T-cell (primary cell): ENCODE data around the gene DYNC1LI2. TPM values are rescaled to one million over a fixed set of nuclear protein-coding genes. Genes with fewer than 3 reads are reported as not detected.

Source experiments
- ATAC-seq, 4 experiments: fragments of 200-7000 bp in 3 of 4; fragments of 150-1000 bp in 1 of 4; cut with Tn5 transposase; replicated peaks in 1 of 4; 1 replicate in 3 of 4; 2 replicates in 1 of 4; pipeline ENCODE4 v1.10.0; 2021; ENCODE audit warnings: moderate library complexity in 3 of 4, mild to moderate bottlenecking in 2 of 4, moderate number of reproducible peaks in 1 of 4
- CTCF ChIA-PET, 2 donors: fragments of 300-600 bp; sonication (Branson Sonifier 250); formaldehyde crosslinking; loops; one replicate each; lab custom pipeline; 2022; ENCODE audit warnings: antibody characterized with exemption in 2 of 2; lab: Charles Lee
- POLR2A ChIA-PET, 2 donors: fragments of 300-600 bp; sonication (Branson Sonifier 250); formaldehyde crosslinking; loops; one replicate each; lab custom pipeline; 2022; ENCODE audit warnings: antibody characterized with exemption in 2 of 2; lab: Charles Lee
- DNase-seq, 35 experiments: peaks; one replicate each; pipeline versions ENCODE4 v3.0.0 to v3.0.0-alpha.2; 2013 to 2023
- H3K27ac ChIP-seq: one replicate; pipeline ENCODE4 v1.5.1; 2013; ENCODE audit warnings: low read length
- H3K27me3 ChIP-seq, 2 experiments: replicated peaks in 1 of 2; 1 replicate in 1 of 2; 2 replicates in 1 of 2; pipeline versions ENCODE4 v1.6.1 to v1.7.0; 2013; ENCODE audit warnings: low read length in 1 of 2, mixed read lengths in 1 of 2; ENCODE audit not compliant: control insufficient read depth in 2 of 2, insufficient read depth in 2 of 2; ENCODE audit errors: extremely low read depth in 1 of 2
- H3K36me3 ChIP-seq, 2 donors: 1 replicate in 1 of 2; 2 replicates in 1 of 2; pipeline versions ENCODE4 v1.6.1 to v1.7.0; 2013; ENCODE audit warnings: low read length in 1 of 2; ENCODE audit not compliant: control insufficient read depth in 2 of 2, insufficient read depth in 1 of 2; ENCODE audit errors: extremely low read depth in 1 of 2
- H3K4me1 ChIP-seq, 2 experiments: 1 replicate in 1 of 2; 2 replicates in 1 of 2; pipeline versions ENCODE4 v1.6.1 to v1.7.0; 2013; ENCODE audit warnings: low read length in 2 of 2, mixed read lengths in 1 of 2; ENCODE audit not compliant: insufficient read depth in 2 of 2, control insufficient read depth in 1 of 2; ENCODE audit errors: extremely low read depth in 1 of 2
- H3K4me3 ChIP-seq, 2 donors: 1 replicate in 1 of 2; 2 replicates in 1 of 2; pipeline versions ENCODE4 v1.5.1 to v1.7.0; 2013; ENCODE audit warnings: mild to moderate bottlenecking in 2 of 2, low read length in 1 of 2, moderate library complexity in 1 of 2; ENCODE audit not compliant: control insufficient read depth in 1 of 2; ENCODE audit errors: extremely low read depth in 1 of 2
- H3K9me3 ChIP-seq: 2 replicates; pipeline ENCODE4 v1.7.0; 2013
- H3K27ac Mint-ChIP-seq, 2 donors: one replicate each; pipeline ENCODE4 v1.8.0; 2020 to 2021; ENCODE audit warnings: mild to moderate bottlenecking in 2 of 2, mixed read lengths in 2 of 2
- H3K27me3 Mint-ChIP-seq, 2 donors: one replicate each; pipeline ENCODE4 v1.8.0; 2021 to 2022; ENCODE audit warnings: mixed read lengths in 2 of 2
- H3K36me3 Mint-ChIP-seq: one replicate; pipeline ENCODE4 v1.8.0; 2021; ENCODE audit warnings: mixed read lengths
- H3K4me1 Mint-ChIP-seq, 3 donors: one replicate each; pipeline ENCODE4 v1.8.0; 2020 to 2022; ENCODE audit warnings: mixed read lengths in 3 of 3, mild to moderate bottlenecking in 1 of 3
- H3K4me3 Mint-ChIP-seq, 3 donors: one replicate each; pipeline ENCODE4 v1.8.0; 2020 to 2022; ENCODE audit warnings: mild to moderate bottlenecking in 3 of 3, mixed read lengths in 3 of 3, moderate library complexity in 3 of 3
- H3K9me3 Mint-ChIP-seq, 3 donors: one replicate each; pipeline ENCODE4 v1.8.0; 2020 to 2022; ENCODE audit warnings: mixed read lengths in 3 of 3
- WGBS: methylation state at CpG from one replicate; pipeline ENCODE4 v1.1.5; 2013; ENCODE audit warnings: missing lambda C conversion rate; ENCODE audit not compliant: insufficient coverage; 5-methylcytosine and 5-hydroxymethylcytosine counted together
- total RNA-seq, 35 experiments: library from RNA in 6 of 35; stranded (reverse) in 6 of 35; fragments of 120-200 nt in 1 of 35; gene quantifications; one replicate each; pipeline versions ENCODE4 v1.2.1 to v1.2.4 and lab custom pipeline; 2013 to 2026

DYNC1LI2 gene
- total RNA-seq, 5 donors from 2014 or later (not counting 1 experiment from before 2014, with no cell fraction given) = 69.9 to 92.1 (median 81.3) TPM

DNA sequence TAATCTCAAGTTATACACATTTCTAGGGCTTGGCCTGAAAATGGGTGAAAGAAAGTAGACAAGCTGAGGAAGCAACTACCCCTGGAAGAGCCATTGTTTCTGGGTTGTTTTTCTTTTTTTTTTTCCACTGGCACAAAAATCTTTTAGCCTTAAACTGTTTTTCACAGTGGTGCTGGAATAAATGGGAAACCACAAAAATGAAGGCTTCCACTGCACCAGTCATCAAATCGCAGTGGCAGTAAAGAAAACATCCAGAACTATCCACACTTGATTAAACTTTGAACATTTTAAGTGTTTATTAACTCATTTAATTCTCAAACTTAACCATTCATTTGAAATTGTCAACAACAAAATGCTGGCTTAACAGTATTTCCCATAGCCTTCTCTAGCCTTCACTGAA lies 69.1 kb downstream of the DYNC1LI2 start:
- no peak overlapping the region for H3K27ac Mint-ChIP-seq
- ChIA-PET POLR2A (interaction anchor here in 1 of 2 donors (0.7 kb wide), 1 partner anchor 238 kb away, joined by 3 read pairs; no protein-coding TSS in a partner anchor), CTCF (no interaction called here)

DNA sequence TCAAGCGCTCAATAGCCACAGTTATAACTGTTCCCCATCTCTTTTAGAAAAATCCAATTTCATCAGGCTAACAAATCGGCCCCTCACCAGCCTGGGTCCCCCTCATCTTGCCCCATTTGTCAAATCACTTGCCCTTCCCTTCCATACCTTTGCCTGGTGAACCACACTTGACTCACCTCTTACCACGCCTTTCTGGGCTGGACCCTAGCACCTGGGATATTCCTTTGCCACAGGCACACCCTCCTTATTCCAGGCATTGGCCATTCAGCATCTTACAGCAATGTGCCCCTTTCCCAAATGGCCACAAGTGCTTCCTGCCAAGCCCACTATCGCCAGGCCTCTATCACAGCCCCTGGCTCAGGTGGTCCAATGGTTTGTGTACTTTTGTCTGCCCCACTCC lies 69.7 kb downstream of the DYNC1LI2 start:
- H3K4me1 Mint-ChIP-seq = no peaks in the 10 kb centered on the region
- CTCF ChIA-PET = no interaction called here

More for the DNA sequence above, 69.1 kb downstream of the DYNC1LI2 start:
- ATAC-seq (no peak), DNase-seq (no peak)
- Histone ChIP-seq H3K4me1 (no peaks in the 10 kb centered on the region), H3K4me3 (no peak overlapping the region), H3K27me3 (no peaks in the 10 kb centered on the region), H3K9me3 (no peaks in the 10 kb centered on the region), H3K36me3 (no peaks in the 10 kb centered on the region), H3K27ac (no peak overlapping the region)
- H3K4me3 Mint-ChIP-seq = no peak overlapping the region
- WGBS = 60% methylated on average over 1 of the region's 1 CpG
- no peaks in the 10 kb centered on the region for H3K36me3 Mint-ChIP-seq
- no peaks in the 10 kb centered on the region for H3K27me3 Mint-ChIP-seq
- no peaks in the 10 kb centered on the region for H3K9me3 Mint-ChIP-seq
- no peaks in the 10 kb centered on the region for H3K4me1 Mint-ChIP-seq

DNA sequence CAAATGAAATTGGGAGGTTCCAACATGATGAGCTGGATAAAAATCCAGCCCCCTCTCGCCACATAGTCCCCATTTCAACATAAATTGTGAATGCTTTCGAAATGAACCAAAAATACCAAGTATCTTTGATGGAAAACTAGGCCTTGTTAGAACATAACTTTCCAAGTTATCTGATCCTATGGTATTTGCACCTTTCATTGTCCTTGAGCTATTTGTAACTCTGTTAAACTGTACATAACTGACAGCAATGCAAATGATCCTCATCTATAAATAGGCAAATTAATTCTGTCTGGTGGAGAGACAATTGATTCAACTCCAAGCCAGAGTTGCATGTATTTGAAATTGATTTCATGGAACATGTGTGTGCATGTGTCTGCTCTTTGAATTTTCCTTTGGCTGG lies 73.1 kb downstream of the DYNC1LI2 start:
- no peaks in the 10 kb centered on the region for H3K4me1 Mint-ChIP-seq
- Histone ChIP-seq H3K9me3 (no peaks in the 10 kb centered on the region), H3K4me3 (no peak overlapping the region), H3K27me3 (no peaks in the 10 kb centered on the region), H3K4me1 (no peaks in the 10 kb centered on the region), H3K36me3 (no peaks in the 10 kb centered on the region), H3K27ac (no peak overlapping the region)
- H3K27ac Mint-ChIP-seq = no peak overlapping the region
- no CpG with 5 or more reads among the region's 2 CpGs for WGBS
- CTCF ChIA-PET = no interaction called here
- no peaks in the 10 kb centered on the region for H3K27me3 Mint-ChIP-seq
- H3K9me3 Mint-ChIP-seq = no peaks in the 10 kb centered on the region
- H3K36me3 Mint-ChIP-seq = no peaks in the 10 kb centered on the region
- no peak overlapping the region for H3K4me3 Mint-ChIP-seq
- POLR2A ChIA-PET = no interaction called here
- no peak for DNase-seq
- ATAC-seq = no peak

More for the DNA sequence above, 69.7 kb downstream of the DYNC1LI2 start:
- DNase-seq = no peak
- no peaks in the 10 kb centered on the region for H3K4me1 ChIP-seq
- ATAC-seq = no peak
- Mint-ChIP-seq H3K27me3 (no peaks in the 10 kb centered on the region), H3K36me3 (no peaks in the 10 kb centered on the region), H3K9me3 (no peaks in the 10 kb centered on the region), H3K27ac (no peak overlapping the region), H3K4me3 (no peak overlapping the region)
- no peaks in the 10 kb centered on the region for H3K27me3 ChIP-seq
- H3K9me3 ChIP-seq = no peaks in the 10 kb centered on the region
- WGBS = 50% methylated on average over 1 of the region's 4 CpGs
- H3K27ac ChIP-seq = no peak overlapping the region
- POLR2A ChIA-PET = no interaction called here
- H3K4me3 ChIP-seq = no peak overlapping the region
- no peaks in the 10 kb centered on the region for H3K36me3 ChIP-seq

DNA sequence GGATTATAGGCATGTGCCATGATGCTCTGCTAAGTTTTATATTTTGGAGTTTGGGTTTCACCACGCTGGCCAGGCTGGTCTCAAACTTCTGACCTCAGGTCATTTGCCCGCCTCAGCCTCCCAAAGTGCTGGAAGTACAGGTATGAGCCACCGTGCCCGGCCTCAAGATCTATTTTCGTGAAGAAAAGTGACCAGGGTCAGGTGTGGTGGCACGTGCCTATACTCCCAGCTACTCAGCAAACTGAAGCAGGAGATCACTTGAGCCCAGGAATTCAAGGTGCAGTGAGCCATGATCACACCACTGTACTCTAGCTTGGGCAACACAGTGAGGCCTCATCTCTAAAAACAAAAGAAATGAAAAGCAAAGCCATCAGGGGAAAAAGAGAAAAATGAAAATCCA lies 73.6 kb downstream of the DYNC1LI2 start:
- Histone ChIP-seq H3K9me3 (no peaks in the 10 kb centered on the region), H3K36me3 (no peaks in the 10 kb centered on the region), H3K27ac (no peak overlapping the region), H3K4me1 (no peaks in the 10 kb centered on the region), H3K4me3 (no peak overlapping the region), H3K27me3 (no peaks in the 10 kb centered on the region)
- WGBS = 92% methylated on average over 6 of the region's 6 CpGs
- H3K27ac Mint-ChIP-seq = no peak overlapping the region
- no peak overlapping the region for H3K4me3 Mint-ChIP-seq
- no peaks in the 10 kb centered on the region for H3K36me3 Mint-ChIP-seq
- H3K27me3 Mint-ChIP-seq = no peaks in the 10 kb centered on the region
- POLR2A ChIA-PET = no interaction called here
- no peak for DNase-seq
- no peak for ATAC-seq
- H3K4me1 Mint-ChIP-seq = no peaks in the 10 kb centered on the region
- CTCF ChIA-PET = no interaction called here
- no peaks in the 10 kb centered on the region for H3K9me3 Mint-ChIP-seq

DNA sequence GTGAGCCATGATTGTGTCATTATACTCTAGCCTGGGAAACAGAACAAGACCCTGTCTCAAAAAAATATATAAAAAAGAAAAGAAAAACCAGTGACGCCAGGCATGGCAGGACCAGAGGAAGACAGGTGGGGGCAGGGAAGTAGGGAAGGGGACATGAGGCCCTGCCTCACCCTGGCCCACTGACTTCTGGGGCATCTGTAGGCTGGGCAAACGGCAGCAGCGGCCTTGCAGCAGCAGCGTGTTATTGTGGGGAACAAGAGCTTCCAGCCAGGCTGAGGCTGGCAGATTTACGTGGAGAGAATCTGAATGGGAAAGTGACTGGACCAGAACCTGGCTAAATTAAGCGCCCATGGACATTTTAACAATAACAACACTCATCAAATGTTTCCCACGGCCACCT lies 74.2 kb downstream of the DYNC1LI2 start:
- Histone ChIP-seq H3K4me3 (no peak overlapping the region), H3K4me1 (no peaks in the 10 kb centered on the region), H3K36me3 (no peaks in the 10 kb centered on the region), H3K27me3 (no peaks in the 10 kb centered on the region), H3K9me3 (no peaks in the 10 kb centered on the region), H3K27ac (no peak overlapping the region)
- Mint-ChIP-seq H3K9me3 (no peaks in the 10 kb centered on the region), H3K4me3 (no peak overlapping the region), H3K4me1 (no peaks in the 10 kb centered on the region), H3K36me3 (no peaks in the 10 kb centered on the region), H3K27me3 (no peaks in the 10 kb centered on the region), H3K27ac (no peak overlapping the region)
- POLR2A ChIA-PET = no interaction called here
- ATAC-seq (no peak), DNase-seq (no peak)
- WGBS = 79% methylated on average over 4 of the region's 7 CpGs
- CTCF ChIA-PET = no interaction called here

DNA sequence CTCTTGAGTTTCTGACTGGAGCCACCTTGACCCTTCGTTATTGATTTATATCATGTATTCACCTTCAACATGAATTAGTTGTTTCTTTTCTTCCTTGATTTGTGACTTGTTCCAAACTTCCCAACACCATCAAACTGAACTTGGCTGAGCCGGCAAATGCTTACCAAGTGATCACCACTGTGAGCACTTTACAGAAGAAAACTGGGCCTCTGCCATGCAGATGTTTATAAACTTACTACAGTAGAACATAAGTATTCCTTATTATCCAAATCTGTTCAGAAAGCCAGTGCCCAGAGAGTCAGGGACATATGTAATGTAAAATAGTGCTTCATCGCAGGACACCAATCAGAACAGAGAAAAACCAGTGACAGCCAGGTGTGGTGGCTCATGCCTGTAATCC lies 74.8 kb downstream of the DYNC1LI2 start:
- ChIA-PET POLR2A (no interaction called here), CTCF (no interaction called here)
- Histone ChIP-seq H3K4me1 (no peaks in the 10 kb centered on the region), H3K4me3 (no peak overlapping the region), H3K27ac (no peak overlapping the region), H3K36me3 (no peaks in the 10 kb centered on the region), H3K9me3 (no peaks in the 10 kb centered on the region), H3K27me3 (no peaks in the 10 kb centered on the region)
- DNase-seq (no peak), ATAC-seq (no peak)
- Mint-ChIP-seq H3K36me3 (no peaks in the 10 kb centered on the region), H3K4me3 (no peak overlapping the region), H3K4me1 (no peaks in the 10 kb centered on the region), H3K27ac (no peak overlapping the region), H3K27me3 (no peaks in the 10 kb centered on the region), H3K9me3 (no peaks in the 10 kb centered on the region)
- 93% methylated on average over 2 of the region's 3 CpGs for WGBS

DNA sequence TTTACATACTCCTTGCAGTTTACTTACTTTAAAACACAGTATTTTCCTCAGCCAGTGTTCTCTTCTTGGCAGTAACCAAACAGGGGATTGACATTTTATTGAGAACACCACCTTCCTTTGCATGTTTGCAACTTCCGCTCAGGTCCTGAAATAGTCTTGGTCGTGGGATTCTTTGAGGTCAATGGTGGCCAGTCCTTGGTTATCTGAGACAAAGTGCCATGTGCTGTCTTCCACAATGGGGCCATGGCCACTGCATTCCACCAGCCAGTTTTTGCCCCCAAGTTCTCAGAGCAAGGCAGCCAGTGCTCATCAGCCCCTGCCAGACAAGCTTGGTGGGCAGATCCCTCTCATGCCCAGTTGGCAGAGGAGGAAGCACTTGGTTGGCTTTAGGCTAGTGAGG lies 77.7 kb downstream of the DYNC1LI2 start:
- no peak overlapping the region for H3K27ac ChIP-seq
- CTCF ChIA-PET = interaction anchor here in 1 of 2 donors (0.6 kb wide), 1 partner anchor 218 kb away, joined by 9 read pairs; no protein-coding TSS in a partner anchor
- H3K4me1 ChIP-seq = no peaks in the 10 kb centered on the region
- ATAC-seq (no peak), DNase-seq (no peak)
- 67% methylated on average over 1 of the region's 2 CpGs for WGBS
- Mint-ChIP-seq H3K4me3 (no peak overlapping the region), H3K27me3 (no peaks in the 10 kb centered on the region), H3K9me3 (no peaks in the 10 kb centered on the region), H3K4me1 (no peaks in the 10 kb centered on the region), H3K27ac (no peak overlapping the region), H3K36me3 (no peaks in the 10 kb centered on the region)
- no peaks in the 10 kb centered on the region for H3K27me3 ChIP-seq
- no peaks in the 10 kb centered on the region for H3K36me3 ChIP-seq
- POLR2A ChIA-PET = no interaction called here
- H3K9me3 ChIP-seq = no peaks in the 10 kb centered on the region
- H3K4me3 ChIP-seq = no peak overlapping the region
